Amniotic stem cell (primary cell): ENCODE data around the gene SYNM.
A peak's percentile ranks its signal among the peaks of the same experiment; 100 is the strongest.
"Not testable (repeated sequence)": the region's sequence is repeated elsewhere in the genome, so short reads cannot be mapped to it uniquely, and the experiment has no call there.

ENCODE experiments used
- DNase-seq: peaks from one replicate; lab custom pipeline; 2025; lab: John Stamatoyannopoulos, UW

The SYNM gene

DNA sequence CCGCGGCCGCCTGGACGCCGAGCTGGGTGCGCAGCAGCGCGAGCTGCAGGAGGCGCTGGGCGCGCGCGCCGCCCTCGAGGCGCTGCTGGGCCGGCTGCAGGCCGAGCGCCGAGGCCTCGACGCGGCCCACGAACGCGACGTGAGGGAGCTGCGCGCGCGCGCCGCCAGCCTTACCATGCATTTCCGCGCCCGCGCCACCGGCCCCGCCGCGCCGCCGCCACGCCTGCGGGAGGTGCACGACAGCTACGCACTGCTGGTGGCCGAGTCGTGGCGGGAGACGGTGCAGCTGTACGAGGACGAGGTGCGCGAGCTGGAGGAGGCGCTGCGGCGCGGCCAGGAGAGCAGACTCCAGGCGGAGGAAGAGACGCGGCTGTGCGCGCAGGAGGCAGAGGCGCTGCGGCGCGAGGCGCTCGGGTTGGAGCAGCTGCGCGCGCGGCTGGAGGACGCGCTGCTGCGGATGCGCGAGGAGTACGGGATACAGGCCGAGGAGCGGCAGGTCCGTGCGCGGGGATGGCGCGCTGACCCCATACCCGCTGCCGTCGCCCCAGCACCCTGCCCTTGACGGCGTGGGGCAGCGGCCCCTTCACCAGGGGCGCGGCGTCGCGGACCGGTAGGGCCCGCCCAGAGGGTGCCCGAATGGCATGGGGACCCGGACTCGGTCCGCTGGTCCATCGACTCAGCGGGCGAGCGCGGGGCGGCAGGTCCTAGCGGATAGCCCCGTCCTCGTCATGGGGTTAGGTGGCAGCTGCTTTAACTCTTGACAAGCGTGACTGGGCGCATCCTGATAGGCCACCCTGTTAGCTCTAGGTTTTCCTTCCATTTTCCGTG lies 848 bp downstream of the SYNM start:
- DNase-seq, result peak; percentile 3

DNA sequence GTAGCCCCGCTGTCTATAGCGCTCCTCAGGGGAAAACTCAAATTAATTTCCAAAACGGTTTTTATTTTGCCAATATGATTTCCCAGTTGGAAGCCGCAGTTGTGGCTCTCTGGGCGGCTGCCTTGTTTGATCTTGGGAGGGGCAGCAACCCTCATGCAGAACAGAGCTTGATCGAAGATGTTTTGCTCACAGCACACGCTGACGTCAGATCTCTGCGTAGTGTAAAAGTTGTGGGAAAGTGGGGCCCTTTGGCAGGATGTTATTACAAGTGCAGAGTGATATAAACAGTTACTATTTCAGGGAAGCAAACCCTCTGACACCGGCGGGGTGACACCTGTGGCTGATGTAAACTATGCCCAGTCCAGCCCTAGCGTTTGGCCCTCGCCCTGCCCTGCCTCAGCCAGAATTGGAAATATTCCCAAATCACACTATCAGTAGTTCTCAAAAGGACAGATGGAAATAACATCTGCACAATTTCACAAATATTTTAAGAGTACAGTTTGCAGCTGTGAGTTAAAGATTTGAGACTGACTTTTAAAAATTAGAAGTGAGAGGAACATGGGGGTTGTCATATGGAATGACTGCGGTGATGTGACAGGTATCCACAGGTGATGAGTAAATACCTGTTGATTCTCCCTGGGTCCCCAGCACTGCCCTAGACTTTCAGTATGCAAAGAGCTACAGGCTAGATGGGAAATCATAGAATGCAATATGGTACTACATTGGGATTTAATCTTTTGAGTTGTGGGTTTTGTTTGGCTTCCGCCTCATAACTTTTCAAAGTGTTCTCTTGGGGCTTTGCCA lies 1.7 kb downstream of the SYNM start:
- no peak for DNase-seq

DNA sequence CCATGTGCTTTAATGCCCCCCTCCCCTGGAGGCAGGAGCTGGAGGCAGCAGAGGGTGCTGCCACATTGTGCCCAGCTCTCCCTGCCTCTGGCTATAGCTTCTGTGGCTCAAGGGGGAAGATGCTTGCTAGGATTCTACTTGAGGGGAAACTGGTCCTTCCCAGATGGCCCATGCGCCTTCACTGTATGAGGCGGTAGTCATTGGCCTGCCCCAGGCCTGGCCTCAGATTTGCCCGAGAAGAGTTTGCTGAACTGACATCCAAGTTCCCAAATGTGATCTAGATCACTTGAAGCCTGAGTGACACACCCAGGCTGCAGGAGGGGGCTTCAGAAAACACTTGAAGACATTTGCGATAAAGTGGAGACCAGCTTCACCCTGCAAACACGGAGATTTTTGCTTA lies 4.1 kb downstream of the SYNM start:
- DNase-seq, result no peak

DNA sequence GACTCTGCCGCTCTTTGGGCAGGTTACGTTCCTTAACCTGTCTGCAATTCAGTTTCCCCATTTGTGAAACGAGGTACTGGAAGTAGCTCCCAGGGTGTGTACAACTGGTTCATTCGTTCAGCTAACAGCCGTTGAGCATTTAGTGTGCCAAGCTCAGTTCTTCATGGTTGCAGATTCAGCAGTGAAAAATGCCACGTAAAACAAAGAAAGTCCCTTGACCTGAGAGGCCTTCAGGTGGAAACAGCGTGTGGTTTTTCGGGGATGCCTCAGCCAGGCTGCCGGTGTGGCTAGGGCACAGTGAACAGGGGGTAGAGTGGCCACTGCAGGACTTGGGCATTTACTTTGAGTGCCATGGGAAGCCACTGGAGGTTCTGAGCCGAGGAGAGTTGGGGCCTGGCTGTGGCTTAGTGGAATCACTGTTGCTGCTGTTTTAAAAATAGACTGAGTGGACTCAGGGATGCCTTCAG lies 4.7 kb downstream of the SYNM start:
- no peak for DNase-seq

DNA sequence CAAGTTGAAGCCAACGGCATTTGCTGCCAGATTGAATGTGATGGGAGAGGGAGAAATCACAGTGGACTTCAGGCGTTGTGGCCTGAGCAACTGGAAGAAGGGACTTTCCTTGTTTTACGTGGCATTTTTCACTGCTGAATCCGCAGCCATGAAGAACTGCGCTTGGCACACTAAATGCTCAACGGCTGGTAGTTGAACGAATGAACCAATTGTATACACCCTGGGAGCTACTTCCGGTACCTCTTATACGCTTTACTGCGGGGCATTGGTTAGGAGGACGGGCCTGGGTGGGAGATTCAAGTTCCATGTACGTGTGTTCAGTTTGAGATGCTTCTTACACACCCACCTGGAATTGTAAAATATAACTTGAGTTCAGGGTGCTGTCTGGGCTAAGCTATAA lies 5.2 kb downstream of the SYNM start:
- no peak for DNase-seq

DNA sequence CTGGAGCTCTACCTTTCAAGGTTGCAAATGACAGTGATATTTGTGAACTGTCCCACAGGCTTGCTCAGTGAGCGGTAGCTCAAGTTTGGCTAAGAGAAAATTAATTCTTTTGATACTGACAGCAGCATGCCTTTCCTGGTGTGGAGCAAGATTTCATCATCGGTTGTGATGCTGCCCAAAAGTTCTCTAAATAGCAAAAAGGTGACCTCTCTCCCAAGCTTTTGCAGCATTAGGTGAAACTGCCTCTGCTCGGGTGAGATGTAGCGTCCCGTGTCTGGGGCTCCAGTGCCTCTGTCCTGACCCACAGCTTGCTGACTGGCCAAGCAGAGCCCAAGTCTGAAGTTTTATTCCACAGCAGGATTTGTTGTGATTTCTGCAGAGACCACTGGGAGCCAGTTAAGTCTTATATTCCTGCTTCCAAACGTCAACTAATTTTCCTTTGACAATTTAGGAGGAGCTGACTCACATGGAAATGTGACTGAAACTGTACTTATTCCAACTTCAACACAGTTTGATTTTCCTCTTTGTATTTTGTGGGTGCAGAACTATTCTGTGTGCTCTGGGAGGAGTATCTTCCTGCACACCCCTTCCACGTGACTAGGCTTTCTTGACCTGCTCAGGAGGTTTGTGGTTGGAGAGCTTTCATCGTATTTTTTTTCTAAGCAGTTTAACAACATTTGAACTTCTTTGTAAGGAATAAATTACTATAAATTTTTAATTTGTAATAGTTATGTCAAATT lies 5.9 kb downstream of the SYNM start:
- no peak for DNase-seq

DNA sequence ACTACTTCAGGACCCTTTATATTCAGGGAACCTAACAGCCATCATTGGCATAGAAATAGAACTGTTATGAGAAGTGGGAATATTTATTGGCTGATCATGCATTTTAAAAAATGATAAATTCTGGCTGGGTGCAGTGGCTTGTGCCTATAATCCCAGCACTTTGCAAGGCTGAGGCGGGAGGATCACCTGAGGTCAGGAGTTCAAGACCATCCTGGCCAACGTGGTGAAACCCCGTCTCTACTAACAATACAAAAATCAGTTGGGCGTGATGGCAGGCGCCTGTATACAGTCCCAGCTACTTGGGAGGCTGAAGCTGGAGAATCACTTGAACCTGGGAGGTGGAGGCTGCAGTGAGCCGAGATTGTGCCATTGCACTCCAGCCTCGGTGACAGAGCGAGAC lies 6.8 kb downstream of the SYNM start:
- not testable (repeated sequence) for DNase-seq

DNA sequence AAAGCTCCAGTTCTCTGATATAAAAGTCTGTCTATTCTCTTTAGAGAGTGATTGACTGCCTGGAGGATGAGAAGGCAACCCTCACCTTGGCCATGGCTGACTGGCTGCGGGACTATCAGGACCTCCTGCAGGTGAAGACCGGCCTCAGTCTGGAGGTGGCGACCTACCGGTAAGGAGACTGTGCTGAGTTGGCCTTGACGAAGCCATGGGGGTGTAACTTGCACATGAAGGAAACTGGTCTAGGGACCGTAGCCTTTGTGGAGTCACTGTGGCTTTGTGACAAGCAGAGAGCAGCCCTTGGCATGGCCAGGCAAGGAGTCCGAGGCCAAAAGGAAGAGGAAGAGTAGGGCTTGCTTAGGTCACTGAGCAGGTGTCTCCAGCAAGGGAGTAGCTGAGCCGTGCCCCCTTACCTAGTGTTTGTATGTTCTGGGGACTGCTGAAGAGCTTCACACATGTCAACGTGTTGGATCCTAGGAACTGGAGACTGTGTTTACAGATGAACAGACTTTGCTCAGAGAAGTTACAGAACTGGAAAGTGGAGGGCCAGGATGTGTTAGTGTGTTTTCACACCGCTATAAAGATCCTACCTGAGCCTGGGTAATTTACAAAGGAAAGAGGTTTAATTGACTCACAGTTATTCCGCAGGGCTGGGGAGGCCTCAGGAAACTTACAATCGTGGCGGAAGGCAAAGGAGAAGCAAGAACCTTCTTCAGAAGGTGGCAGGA lies 8.8 kb downstream of the SYNM start:
- no peak for DNase-seq

DNA sequence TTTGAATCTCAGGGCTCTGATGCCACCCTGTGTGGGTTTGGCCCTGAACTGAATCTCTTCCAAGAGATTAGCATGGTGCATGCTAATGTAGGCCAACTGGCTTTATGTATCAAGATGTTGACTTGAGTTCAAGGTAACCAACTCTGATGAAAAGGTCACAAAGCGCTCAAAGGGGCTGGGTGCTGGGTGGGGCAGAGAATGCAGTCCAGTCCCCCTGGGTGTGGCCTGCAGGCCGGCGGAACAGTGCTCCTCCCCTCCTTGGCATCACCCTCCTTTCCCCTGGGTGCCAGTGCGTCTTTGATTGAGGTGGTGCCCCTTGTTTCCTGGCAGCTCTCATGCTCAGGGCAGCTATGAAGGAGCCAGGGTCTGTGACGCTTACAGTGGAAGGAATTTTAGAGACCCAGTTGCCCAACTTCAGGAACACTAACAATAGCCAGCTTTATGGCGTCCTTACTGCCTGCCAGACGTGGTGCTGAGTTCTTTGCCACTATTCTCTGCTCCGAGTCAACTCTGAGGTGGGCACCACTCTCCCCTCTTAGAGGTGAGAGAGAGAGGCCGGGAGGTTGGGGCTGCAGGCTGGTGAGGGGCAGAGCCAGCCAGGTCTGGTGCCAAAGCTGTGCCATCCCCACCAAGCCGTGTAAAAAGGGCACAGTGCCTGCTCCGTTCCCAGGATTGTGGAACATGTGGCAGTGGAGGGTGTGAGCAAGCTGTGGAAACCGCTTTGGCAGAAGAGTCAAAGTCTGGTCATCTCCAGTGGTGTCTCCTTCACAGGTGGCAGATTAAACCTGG lies 9.8 kb downstream of the SYNM start:
- DNase-seq, result no peak

DNA sequence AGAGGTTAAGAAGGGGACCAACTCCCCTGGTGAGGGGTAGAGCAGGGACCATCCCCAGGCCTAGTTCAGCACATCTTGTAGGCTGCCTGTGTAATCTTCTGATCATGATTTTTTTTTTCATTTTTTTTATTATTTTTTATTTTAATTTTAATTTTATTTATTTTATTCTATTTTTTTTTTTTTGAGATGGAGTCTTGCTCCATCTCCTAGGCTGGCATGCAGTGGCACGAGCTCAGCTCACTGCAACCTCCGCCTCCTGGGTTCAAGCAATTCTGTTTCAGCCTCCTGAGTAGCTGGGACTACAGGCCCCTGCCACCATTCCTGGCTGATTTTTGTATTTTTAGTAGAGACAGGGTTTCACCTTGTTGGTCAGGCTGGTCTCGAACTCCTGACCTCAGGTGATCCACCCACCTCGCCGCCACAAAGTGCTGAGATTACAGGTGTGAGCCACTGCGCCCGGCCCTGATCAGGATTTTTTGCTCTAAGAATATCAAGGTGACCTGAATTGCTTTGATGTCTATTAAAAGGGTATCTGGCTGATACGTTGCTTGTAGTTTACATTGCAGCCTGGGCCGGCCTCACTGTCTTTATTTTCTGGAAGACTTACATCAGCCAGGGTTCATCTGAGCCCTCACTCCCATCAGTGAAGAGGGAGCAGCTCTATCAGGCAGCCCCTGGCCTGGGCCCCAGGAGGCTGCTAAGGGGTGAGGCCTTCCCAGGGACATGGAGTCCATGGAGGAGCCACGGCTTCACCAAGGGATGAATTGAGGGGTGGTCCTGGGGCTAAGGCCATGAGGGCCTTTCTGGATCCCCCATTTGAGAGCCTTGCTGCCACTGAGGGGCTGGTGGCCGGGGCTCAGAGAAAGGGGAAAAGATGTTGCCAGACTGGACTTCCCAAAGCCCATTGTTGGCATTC lies 10.7 kb downstream of the SYNM start:
- no peak for DNase-seq

DNA sequence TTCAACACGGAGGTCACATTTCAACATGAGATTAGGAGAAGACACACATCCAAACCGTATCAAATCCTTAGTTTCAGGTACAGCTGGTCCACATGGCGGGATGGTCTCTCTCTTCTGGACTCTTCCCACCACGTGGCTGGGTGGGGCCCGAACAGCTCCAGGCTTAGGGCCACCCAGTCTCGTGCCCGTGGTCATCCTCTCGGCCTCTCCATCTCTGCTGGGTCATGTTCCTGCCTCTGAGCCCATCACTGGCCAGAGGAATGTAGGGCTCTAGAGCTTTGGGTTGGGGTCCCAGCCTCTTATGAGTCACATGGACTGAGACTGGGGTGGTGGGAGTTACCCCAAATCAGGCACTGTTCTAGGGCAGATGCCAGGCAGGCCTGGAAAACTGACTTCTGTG lies 12.2 kb downstream of the SYNM start:
- no peak for DNase-seq

DNA sequence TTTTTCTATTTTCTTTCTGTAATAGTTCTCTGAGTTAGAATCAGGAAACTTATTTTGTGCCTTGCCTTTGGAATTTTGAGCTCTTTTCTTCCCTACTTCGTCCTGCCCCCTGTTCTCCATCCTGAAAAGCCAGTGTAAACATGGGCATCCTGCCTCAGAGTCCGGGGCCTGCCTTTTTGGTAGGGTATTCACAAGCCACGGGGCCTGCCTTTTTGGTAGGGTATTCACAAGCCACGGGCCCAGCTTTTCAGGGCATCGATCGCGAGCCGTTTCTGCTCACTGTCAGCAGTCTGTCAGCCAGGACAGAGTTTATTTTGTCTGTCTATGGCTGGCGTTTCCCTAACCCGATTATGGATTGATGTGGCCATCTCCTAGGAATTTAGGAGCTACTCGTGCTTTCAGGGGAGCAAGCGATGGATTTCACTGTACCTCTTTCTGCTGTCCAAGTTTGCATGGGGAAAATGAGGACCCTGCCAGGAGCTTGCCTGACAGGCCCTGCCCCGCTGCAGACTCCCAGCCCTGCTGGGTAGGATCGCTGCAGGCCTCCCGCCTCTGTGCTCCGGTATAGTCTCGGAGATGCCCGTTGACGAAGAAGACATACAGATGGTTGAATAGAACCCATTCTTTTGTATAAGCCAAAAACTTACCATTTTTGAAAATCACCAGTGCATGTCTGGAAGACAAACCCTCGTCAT lies 12.8 kb downstream of the SYNM start:
- no peak for DNase-seq

DNA sequence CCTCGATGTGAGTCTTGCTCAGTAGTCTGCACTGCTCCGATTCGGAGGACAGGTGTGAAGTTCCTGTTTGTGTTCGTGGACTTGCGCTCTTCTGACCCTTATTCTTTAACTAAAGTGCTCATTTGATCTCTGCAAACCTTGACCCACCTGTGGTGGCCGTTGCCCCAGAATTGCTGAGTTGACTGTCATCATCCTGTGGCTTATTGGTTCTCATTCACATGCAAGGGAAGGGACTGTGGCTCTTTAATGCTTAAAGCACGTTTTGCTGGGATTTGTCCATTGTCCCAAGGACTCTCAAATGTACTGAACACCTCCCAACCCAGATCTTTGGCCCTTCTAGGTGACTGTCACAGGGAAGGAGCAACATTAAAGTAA lies 13.4 kb downstream of the SYNM start:
- DNase-seq, result no peak

DNA sequence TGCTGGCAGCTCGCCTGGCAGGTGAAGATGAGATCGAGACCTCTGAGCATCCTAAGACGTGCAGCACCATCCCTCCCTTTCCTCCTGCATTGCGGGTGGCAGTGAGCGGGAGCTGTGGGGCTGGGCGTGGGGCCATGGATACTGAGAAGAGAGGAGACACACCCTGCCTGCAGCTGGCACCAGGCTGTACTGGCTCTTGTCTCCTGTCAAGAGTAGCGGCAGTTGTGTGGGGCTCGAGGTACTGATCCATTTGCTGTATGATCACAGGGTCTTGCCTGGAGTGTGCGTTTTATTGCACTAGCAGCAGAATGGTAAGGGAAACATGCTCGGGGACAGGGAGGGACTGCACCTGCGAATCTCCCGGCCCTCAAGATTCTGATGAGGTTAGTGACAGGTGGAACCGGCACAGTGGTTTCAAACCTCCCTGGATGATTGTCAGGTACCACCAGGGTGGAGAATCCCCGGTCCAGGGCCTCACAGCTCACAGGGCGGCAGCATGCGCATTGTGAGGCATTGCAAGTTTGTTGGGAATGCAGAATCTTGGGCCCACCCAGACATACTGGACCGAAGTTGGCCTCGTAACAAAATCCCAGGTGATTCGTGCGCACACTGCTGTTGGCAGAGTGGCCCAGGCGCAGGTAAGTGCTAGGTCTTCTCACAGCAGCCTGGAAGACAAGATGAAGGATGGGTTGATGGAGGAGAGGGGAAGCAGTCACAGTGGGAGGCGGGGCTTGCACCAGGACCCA lies 14.1 kb downstream of the SYNM start:
- no peak for DNase-seq

DNA sequence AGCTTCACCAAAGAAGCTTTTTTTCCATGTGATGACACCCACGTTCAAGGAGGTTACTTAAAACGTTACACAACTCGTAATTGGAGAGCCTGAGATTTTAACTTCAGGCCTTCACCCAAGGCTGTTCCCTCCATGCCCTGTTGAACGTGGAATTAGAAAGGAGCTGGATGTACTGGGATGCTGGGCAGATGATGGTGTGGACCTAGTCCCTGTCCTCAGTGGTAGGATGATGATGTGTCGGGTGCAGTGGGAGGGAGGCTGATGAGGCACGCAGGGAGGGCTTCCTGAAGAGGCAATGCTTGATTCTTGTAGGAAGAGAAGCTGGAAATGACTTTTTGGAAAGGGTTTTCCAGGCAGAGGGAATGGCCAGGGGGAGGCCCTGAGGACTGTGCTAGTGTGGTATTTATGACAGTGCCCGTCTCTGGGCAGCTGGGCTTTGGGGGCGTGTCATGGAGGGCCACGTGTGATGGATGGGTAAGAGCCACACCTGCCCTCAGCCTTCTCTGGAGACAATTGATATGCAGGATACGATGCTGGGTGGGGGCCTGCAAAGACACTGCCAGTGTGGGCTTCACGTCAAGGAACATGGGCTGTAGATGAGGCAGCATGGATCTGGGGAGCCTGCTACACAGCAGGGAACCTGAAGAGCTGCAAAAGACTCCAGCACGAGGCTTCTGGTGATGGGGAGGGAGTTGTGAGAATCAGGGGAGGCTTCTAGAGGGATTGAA lies 15.3 kb downstream of the SYNM start:
- no peak for DNase-seq

DNA sequence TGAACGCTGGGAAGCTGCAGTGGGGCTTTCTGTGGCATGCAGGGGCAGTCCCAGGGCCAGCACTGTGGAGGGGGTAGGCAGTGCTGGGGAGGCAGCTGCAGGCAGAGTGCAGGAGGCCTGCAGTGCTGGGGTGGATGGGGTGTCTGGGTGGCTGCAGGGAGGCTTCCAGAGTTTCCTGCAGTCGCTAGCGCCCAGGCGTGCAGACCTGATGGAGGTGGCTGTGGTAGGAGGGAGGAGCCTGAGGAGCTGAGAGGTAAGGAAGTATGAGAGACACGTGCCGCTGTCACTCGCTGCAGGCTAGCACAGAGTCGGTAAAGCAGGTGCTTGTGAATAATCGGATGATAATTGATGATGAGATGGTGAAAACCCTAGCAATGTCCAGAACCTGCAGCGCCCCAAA lies 16.3 kb downstream of the SYNM start:
- DNase-seq, result no peak

DNA sequence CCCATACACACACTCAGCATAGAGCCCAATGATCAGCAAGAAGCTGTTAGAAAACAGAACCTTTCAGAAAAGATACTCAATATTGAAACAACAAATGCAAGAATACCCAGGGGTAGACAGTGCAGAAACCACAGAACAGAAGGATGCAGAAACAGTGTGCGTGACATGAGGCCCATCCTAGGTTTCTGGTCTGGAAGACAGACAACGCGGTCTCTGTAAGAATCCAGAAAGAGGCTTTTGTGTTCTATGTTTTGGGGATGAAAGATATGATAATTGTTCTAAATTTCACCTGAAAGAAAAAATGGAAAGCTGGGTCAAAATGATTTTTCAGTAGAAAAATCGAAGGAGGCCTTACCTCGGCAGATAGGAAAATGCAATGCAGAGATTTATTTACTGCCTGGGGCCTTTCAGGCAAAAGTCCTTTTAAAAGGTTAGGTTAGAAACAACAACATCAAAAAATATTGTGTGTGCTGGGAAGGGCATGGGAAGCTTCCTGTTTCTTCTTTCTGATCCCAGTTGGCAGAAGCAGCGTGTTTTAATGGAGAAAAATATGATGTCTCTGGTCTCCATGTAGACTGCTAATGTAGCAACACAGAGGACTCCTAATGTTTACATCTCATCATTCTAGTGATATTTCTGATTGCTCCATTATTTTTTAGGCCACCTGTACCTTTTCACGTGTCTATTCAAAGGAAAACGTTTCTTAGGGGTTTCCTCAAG lies 17.0 kb downstream of the SYNM start:
- no peak for DNase-seq
